Stimulated activated CD4-positive, alpha-beta T cell treated with anti-CD3 and anti-CD28 coated beads, Interleukin-12 subunit alpha, Interleukin-12 subunit beta, amount 100 ng/mL, for 24 hours (primary cell): Measurements from ENCODE around the gene RREB1.

Experiments
- DNase-seq, 2 experiments: peaks; one replicate each; pipeline ENCODE4 v3.0.0-alpha.2; 2020; ENCODE audit warnings: low read depth in 2 of 2

The RREB1 gene

DNA sequence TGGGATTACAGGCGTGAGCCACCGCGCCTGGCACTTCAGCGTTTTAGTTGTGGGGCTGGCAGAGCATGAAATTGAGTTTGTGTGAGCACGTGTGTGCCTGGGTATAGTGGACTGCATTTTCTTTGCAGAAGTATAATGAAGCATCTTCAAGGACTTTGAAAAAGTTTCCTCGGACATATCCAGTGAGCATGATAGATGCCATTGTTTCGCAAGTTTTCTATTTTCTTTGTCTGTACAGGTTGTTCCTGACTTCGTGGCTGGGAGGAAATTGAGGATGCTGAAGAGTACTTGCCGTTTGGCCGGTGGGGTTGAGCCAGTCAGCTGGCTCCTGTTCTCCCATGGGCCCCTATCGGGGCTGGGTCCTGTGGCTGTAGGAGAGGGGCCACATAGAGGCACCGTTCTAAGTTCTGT is 55.9 kb downstream of the RREB1 start:
- DNase-seq, result no peak

DNA sequence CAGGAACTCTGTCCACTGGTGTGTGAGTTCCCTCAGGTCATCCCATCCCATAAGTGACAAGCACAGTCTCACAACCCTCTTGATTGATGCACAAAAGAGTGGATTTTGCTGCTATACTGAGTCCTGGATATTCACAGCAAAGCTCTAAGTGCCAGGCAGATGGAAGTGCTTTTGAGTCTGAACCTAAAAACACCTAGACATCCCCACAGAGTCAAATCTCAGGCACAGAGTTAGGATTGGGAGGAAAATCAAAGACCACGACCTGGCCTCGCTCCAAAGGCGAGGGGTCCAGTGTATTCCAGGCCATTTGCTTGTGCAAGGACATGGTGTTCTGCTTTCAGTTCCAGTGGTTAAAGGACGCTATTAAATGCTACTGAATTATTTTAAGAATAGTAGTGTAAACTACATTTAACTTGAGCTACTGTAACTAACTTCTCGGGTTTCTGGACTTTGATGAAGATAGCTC is 56.8 kb downstream of the RREB1 start:
- DNase-seq, result no peak

DNA sequence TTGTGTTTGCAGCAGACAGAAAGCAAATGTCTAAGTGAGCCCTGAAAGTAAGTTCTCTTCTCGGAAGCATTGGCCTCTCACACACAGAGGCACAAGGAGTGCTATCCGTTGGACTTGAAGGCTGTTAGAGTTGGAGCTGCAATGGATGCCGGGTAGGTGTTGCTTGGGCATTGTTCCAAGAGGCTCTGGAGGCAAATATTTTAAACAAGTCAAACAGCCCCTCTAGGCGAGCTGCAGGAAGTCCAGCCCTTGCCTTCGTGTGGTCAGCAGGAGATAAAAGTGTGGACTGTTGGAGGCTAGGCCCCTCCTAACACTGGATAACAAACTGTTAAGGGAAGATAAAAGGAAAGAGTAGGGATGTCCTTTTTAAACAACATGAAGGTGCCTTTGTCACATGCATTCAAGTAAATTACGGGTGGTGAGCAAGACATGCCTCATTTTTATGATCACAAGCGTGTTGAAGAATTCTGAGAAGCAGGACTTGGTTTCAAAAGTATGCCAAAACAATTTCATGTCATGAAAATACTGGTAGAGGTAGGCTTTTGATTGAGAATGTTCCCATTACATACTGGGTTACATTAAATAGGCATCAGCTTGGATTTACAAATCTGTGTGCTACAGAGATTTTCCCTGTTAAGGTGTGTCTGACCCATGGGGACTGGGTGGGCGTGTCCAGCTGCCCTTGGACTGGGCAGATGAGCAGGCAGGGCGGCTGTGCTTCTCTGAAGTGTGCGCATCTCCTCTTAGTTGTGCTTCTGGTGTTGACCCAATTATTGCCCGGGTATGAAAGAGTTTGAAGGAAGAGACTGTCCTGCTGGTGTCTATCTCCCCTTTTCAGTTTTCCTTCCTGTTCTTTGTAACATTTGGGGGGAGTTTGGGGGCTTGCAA is 57.5 kb downstream of the RREB1 start:
- no peak for DNase-seq

DNA sequence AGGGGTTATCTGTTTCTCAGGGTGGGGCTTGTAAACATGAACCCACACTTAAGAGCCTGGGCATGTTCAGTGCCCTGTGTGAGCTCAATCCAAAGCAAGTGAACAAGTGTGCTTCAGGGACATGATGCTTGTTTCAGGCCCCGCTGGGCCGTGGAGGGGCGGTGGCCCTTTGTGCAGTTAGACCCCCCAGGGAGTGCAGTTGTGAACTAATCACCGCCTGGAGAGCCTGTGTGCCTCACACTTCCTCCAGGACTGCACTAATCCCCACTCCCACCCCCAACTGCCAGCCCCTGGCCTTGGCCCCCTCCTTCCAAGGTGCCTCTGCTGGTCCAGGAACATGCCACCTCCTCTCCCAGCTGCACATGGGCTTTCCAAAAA is 58.1 kb downstream of the RREB1 start:
- DNase-seq, result no peak

DNA sequence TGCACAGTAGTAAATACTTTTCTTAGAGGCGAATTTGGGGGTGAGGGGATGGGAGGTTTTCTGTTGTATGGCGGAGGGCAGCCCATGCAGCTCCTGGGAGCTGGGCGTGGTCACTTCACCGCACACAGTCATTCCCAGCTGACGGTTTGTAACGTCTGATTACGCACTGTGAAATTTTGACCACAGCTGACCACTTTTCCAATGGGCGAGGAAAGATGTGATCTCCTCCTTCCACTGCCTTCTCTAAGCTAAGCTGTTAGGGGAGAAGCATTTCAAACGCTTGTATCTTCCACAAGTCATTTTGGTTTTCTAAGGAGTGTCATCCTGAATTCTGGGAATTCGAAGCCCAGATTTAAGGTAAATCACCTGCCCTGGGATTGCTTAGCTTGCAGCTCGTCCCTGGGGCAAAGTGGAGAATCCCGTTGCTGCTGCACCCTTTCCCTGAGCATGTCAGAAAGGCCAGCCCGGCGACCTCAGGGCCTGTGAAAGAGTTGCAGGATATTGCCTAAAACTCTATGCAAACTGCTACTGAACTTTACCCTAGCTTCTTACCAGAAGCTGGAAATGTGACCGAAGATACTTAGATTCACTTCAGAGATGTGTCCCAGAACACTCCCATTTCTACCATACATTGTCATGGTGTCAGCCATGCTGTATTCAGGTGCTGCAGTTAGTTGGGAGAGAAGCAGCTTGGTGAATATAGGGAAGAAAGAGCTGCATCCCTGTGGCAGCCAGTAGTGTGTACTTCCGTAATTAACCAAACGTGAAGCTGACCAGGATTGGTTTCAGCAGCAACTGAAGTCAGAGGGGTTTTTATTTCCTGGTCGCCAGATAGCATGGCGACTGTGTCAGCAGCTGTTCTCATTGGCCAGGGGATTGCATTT is 58.9 kb downstream of the RREB1 start:
- DNase-seq, result no peak

GRCh38 chr6:7169296-7169721 is 61.5 kb downstream of the RREB1 start:
- DNase-seq, result no peak

DNA sequence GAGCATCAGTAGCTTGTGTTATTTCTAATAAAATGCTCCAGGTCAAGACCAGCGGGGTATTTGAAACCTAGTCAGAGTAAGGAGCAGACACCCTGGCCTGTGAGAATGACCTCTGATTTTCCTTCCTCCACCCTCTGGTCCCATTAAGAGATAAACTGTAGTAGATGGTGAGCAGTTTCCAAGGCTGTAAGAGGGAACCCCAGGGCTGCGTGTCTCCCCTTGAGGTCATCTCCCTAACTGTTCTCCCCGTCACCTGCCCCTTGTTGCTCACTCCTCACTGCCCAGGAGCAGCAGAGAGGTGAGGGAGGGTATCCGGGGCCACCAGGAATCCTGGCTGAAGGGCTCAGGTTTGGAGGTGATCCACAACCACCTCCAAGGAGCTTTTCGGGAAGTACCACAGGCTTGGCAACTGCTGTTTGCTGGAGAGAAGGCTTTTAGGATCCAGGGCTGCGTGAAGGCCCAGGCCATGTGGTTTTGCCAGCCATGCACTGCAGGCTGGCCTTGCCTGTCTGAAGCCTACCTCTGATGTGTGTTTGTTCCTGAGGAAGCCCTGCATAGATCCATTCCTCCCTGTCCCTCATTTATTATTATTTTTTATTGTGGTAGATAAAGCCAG is 62.5 kb downstream of the RREB1 start:
- DNase-seq, result no peak

GRCh38 chr6:7171119-7171518 is 63.4 kb downstream of the RREB1 start:
- DNase-seq, result no peak

GRCh38 chr6:7171733-7172132 is 64.0 kb downstream of the RREB1 start:
- DNase-seq, result no peak

DNA sequence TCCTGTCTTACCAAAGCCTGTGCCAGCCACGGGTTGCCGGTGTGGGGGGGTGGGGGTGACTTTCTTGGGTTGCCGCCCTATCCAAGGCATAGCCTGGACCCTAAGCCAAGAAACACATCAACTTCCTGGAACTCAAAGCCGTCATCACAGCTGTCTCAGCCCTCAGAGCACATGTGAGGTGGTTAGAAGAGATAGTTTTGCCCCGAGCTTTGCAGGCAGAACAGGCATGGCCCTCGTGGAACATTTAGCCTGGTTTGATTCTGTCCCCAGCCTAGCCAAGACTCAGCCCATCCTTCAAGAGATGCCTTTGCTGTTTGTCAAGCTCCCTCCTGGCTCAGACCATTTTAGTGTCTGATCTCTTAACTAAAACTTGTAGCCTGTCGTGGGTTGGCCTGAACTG is 64.9 kb downstream of the RREB1 start:
- no peak for DNase-seq

DNA sequence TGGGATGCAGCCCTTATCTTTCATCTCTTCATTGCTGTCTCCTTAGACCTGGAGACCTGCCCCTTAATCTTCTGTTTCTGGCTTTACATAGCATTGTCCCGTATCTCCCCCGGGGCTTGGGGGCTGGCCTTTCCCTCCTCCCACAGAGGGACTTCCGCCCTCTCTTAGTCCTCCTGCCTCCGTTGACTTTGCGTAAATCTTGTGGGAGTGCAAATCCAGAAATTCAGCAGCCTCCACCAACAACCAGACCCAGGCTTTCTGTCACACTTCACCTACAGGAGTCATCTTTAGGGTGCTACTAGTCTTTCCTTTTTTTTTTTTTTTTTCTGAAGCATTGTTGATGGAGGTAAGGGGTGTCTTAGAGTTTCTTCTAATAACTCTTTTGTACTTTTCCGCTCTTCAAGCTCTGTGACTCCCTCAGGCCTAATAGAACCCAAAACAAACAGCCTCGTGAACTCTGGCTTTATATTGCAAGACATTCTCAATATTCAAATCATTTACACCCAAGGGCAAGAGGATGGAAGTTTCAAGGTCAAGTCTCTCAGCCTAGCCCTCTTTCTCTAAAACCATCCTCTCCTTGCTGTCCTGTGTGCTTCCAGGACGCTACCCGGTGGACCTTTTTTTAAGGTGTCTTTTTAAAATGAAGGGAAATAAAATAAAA is 66.2 kb downstream of the RREB1 start:
- no peak for DNase-seq

DNA sequence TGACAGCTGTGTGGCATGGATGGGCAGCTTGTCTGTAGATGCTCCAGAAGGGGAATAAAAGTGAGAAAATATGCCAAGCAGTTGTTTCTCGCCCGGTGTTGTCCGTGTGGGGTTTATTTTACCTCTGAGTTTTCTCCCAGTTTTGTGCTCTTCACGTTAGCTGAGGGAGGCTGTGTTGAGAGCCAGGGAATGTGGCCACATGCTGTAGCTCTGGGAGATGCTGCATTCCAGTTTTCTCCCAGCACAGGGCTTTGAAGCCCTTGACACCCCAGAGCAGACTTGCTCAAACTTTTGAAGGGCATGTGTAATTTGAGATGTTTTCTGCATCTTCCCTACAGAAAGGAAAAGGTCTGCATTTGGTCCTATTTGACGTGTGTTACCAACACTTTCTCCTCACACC is 67.7 kb downstream of the RREB1 start:
- DNase-seq, result no peak

GRCh38 chr6:7176208-7176607 is 68.4 kb downstream of the RREB1 start:
- no peak for DNase-seq

DNA sequence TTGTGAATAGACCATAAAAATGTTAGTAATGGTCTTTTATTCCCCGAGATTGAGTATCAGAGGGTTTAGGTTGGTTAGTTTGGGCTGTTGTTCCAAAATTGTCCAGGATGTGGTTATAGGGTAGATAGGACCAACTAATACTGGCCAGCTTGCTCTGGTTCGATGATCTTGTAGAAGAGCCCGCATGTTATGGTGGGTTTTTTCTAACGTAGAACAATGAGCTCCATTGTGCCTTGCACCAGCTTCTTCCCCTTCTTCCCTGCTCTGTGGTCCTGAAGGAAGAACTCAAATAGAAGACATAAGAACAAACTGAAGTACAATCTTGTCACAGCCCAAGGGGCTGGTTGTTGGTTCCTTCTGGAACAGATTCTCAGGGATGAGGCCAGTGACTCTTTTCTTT is 70.5 kb downstream of the RREB1 start:
- no peak for DNase-seq

GRCh38 chr6:7180751-7181150 is 73.0 kb downstream of the RREB1 start:
- DNase-seq, result no peak

DNA sequence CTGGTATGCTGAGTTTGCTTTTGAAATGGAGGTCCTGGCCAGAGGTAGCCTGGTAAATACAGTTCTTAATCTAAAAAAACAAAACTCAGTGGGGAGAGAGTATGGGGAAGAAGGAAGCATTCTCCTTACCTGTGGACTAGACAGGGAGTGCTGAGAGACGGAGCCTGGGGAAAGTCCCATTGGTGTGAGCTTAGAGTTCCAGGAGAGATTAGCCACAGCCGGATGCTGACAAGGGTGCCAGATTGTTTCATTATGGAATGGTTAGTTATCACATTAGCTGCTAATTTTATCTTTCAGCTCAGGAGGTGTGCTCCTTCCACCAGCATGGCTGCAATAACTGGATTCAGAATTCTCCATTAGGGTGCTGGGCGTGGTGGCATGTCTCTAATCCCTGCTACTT is 75.9 kb downstream of the RREB1 start:
- DNase-seq, result no peak

DNA sequence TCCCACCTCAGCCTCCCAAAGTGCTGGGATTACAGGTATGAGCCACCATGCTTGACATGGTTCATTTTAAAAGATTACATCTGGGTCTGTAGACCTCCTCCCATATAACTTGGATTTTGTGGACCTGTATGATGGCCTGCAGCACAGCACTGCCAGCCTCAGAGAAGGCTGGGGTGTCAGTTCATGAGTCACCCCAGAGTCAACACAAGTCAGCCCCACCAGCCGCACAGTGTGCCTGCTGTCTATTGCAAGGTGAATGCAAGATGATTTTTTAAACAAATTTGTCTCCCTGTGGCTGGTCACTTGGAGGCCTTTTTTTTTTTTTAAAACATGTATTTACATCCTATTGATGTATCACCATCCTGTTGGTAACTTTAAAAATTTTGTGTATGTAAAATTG is 76.7 kb downstream of the RREB1 start:
- no peak for DNase-seq

DNA sequence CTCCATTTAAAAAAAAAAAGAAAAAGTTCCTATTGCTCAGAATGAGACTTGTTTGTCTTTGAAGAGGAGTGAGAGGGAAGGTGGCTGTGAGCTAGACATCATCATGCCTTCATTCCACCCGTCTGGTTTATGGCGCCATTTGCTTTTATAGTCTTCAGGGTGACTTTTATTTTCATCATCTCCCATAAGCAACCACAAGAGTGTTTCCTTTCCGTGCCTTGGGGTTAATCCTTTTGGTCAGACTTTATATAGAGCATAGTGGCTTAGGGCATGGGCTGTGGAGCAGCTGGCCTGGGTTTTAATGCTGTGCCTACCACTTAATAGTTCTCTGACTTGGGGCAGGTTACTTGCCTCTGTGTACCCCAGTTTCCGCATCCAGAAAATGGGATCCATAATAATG is 77.8 kb downstream of the RREB1 start:
- no peak for DNase-seq

DNA sequence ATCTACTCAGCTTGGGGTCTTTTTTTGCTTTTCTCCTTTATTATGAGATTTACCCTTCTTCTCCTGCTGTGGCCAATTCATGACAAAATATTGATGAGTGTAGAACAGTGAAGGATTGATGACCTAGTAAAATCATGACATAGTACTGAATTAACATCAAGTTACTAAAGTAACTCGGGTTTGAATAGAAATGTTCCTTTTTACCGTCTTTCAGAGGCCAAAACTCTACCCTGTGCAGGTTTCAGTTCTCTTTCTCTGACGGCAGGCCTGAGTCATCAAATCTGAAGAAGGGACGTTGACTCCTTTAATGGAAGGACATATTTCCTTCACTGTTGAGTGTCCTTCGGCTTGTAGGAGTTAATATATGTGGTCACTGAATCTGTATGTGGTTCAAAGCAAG is 80.7 kb downstream of the RREB1 start:
- no peak for DNase-seq

- no peak for DNase-seq
Observed at GRCh38 chr6:7189101-7189758, 81.5 kb downstream of the RREB1 start.

- DNase-seq, result no peak
Observed at GRCh38 chr6:7190791-7191190, 83.0 kb downstream of the RREB1 start.
